Measurements from ENCODE around the gene MYCL. TPM values are rescaled to one million over a fixed set of nuclear protein-coding genes. Genes with fewer than 3 reads are reported as not detected.

MYCL gene
- polyA plus RNA-seq, 3 donors: 24.8 to 84.0 (median 74.7) TPM

GRCh38 chr1:39845569-39846566 lies 55.8 kb downstream of the MYCL start:
- Mint-ChIP-seq H3K4me1 (peaks cover 57% of the 10 kb centered on the region), H3K27me3 (ENCODE audit: low read depth in 3 of 3) (no peaks in the 10 kb centered on the region), H3K9me3 (no peaks in the 10 kb centered on the region), H3K4me3 (peak overlapping the region; percentile 28 to 75), H3K36me3 (peaks cover 55 to 65% of the 10 kb centered on the region in 2 donors), H3K27ac (peak overlapping the region; percentile 93 to 99 (median 94))
- peak overlapping the region; percentile 75 to 89 for H3K27ac ChIP-seq (ENCODE audit: low read depth in 1 of 2, low read length in 2 of 2)
- TF ChIP-seq CTCF (IDR thresholded peaks at IDR 0.05): no peak
- H3K4me1 ChIP-seq (ENCODE audit: control insufficient read depth in 1 of 2, insufficient read depth in 2 of 2, low read length in 2 of 2): peaks cover 59 to 60% of the 10 kb centered on the region in 2 donors
- no peaks in the 10 kb centered on the region for H4K20me1 ChIP-seq (ENCODE audit: insufficient read depth, low read length)
- intact Hi-C loops (cut with micrococcal nuclease): loop anchor here in 1 of 2 donors (2.0 kb wide), 1 partner anchor 37 kb away; the partner anchor contains the start of gene TRIT1
- peak overlapping the region; percentile 12 for H2AFZ ChIP-seq (ENCODE audit: insufficient read depth, low read depth, low read length, poor library complexity, severe bottlenecking)
- H3K9ac ChIP-seq (ENCODE audit: insufficient read depth, low read length, poor library complexity, severe bottlenecking): peak overlapping the region; percentile 22
- H3K79me2 ChIP-seq (ENCODE audit: insufficient read depth, low read length): peaks cover 8% of the 10 kb centered on the region
- no peaks in the 10 kb centered on the region for H3K27me3 ChIP-seq (ENCODE audit: control insufficient read depth in 2 of 2, insufficient read depth in 2 of 2, low read length in 2 of 2)
- H3K4me3 ChIP-seq (replicated peaks in 1 of 3; ENCODE audit: low read depth in 2 of 3, low read length in 3 of 3): peak overlapping the region in 1 of 3 experiments; percentile 43
- H3K36me3 ChIP-seq (replicated peaks in 1 of 2; ENCODE audit: control insufficient read depth in 1 of 2, insufficient read depth in 2 of 2, low read length in 2 of 2): peaks cover 31 to 55% of the 10 kb centered on the region in 2 donors
- WGBS (ENCODE audit: insufficient coverage): 0% methylated on average over 2 of the region's 7 CpGs
- H3K4me2 ChIP-seq (replicated peaks; ENCODE audit: extremely low read depth, low read length, poor library complexity, severe bottlenecking): peak overlapping the region; percentile 43
- no peaks in the 10 kb centered on the region for H3K9me3 ChIP-seq (replicated peaks in 1 of 2; ENCODE audit: control insufficient read depth in 1 of 2, insufficient read depth in 1 of 2, low read length in 2 of 2)
- peak; percentile 98 to 99 (median 99) for DNase-seq

Small RNA genes within 50 kb of the gene (small RNA-seq; reads per million reads assigned to genes)
- not detected for gene RF00019 (ENCODE audit: insufficient read length, low read depth)

Other genes with a start within 250 kb of the MYCL start
- gene NT5C1A, start 229.8 kb downstream of the MYCL start, polyA plus RNA-seq: not detected
- under 1 TPM in 2 of 3 donors, not detected in 1; 0.03 to 0.05 TPM for gene HPCAL4, start 210.5 kb downstream of the MYCL start, polyA plus RNA-seq
- 10 to 100 TPM; 48.8 to 55.9 (median 48.9) TPM for gene PPIE, start 163.0 kb downstream of the MYCL start, polyA plus RNA-seq
- 1 to 10 TPM in 1 of 3 donors, under 1 TPM in 2; 0.16 to 1.4 (median 0.38) TPM for gene OXCT2, start 130.6 kb downstream of the MYCL start, polyA plus RNA-seq
- gene BMP8B, start 113.1 kb downstream of the MYCL start, polyA plus RNA-seq: 1 to 10 TPM in 1 of 3 donors, under 1 TPM in 2; 0.14 to 1.3 (median 0.24) TPM
- 10 to 100 TPM; 14.5 to 15.8 (median 15.0) TPM for gene TRIT1, start 18.4 kb downstream of the MYCL start, polyA plus RNA-seq
- 10 to 100 TPM in 1 of 3 donors, 1 to 10 TPM in 2; 6.8 to 17.9 (median 7.9) TPM for gene MFSD2A, start 53.2 kb upstream of the MYCL start, polyA plus RNA-seq
- gene CAP1, start 138.8 kb upstream of the MYCL start, polyA plus RNA-seq: 100 to 1,000 TPM; 400 to 941 (median 876) TPM
- gene PPT1, start 195.3 kb upstream of the MYCL start, polyA plus RNA-seq: 1,000 to 10,000 TPM in 1 of 3 donors, 100 to 1,000 TPM in 2; 166 to 1,143 (median 658) TPM